ENCODE data around the gene DOC2A.

Gene DOC2A

GRCh38 chr16:30027588-30028437 is 17.0 kb upstream of the DOC2A start:
- H4K20me1 ChIP-seq (ENCODE audit: control insufficient read depth, insufficient read depth, low read depth, low read length) = no peaks in the 10 kb centered on the region
- H3K4me2 ChIP-seq (ENCODE audit: low read length) = no peak overlapping the region
- no peaks in the 10 kb centered on the region for H3K79me2 ChIP-seq (ENCODE audit: control insufficient read depth, low read length)
- 0 out of 2 replicates have a peak, but pooled peaks cover 3% of the 10 kb centered on the region for H3K4me1 ChIP-seq (ENCODE audit: control insufficient read depth, low read length)
- H3K27ac ChIP-seq (ENCODE audit: low read depth, low read length) = no peak overlapping the region
- no peaks in the 10 kb centered on the region for H3K9me3 ChIP-seq (ENCODE audit: control insufficient read depth, insufficient read depth, low read length)
- H3K4me3 ChIP-seq (ENCODE audit: low read length) = no peak overlapping the region
- no peak for TF ChIP-seq EZH2phosphoT487 (IDR thresholded peaks at IDR 0.05; ENCODE audit: borderline replicate concordance, low read length)
- TF ChIP-seq, protein P1, sequence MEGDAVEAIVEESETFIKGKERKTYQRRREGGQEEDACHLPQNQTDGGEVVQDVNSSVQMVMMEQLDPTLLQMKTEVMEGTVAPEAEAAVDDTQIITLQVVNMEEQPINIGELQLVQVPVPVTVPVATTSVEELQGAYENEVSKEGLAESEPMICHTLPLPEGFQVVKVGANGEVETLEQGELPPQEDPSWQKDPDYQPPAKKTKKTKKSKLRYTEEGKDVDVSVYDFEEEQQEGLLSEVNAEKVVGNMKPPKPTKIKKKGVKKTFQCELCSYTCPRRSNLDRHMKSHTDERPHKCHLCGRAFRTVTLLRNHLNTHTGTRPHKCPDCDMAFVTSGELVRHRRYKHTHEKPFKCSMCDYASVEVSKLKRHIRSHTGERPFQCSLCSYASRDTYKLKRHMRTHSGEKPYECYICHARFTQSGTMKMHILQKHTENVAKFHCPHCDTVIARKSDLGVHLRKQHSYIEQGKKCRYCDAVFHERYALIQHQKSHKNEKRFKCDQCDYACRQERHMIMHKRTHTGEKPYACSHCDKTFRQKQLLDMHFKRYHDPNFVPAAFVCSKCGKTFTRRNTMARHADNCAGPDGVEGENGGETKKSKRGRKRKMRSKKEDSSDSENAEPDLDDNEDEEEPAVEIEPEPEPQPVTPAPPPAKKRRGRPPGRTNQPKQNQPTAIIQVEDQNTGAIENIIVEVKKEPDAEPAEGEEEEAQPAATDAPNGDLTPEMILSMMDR (IDR thresholded peaks at IDR 0.05; ENCODE audit: low read depth, low read length, poor library complexity, severe bottlenecking) = no peak
- H3K36me3 ChIP-seq (ENCODE audit: control insufficient read depth, low read length) = no peaks in the 10 kb centered on the region
- H3K27me3 ChIP-seq (ENCODE audit: control insufficient read depth, low read length) = peaks cover 47% of the 10 kb centered on the region
- no peaks in the 10 kb centered on the region for H3F3A ChIP-seq (ENCODE audit: control insufficient read depth, insufficient read depth)
- no peaks in the 10 kb centered on the region for H3K9me2 ChIP-seq (replicated peaks; ENCODE audit: control insufficient read depth, low read length)

- Histone ChIP-seq H3K27ac (ENCODE audit: low read depth, low read length) (no peak overlapping the region), H3K36me3 (ENCODE audit: control insufficient read depth, low read length) (no peaks in the 10 kb centered on the region), H3K4me1 (ENCODE audit: control insufficient read depth, low read length) (peaks cover 4% of the 10 kb centered on the region; the same call in 1 of the 2 replicates), H3K4me2 (ENCODE audit: low read length) (no peak overlapping the region), H3K27me3 (ENCODE audit: control insufficient read depth, low read length) (peaks cover 48% of the 10 kb centered on the region), H3K4me3 (ENCODE audit: low read length) (no peak overlapping the region), H3K79me2 (ENCODE audit: control insufficient read depth, low read length) (no peaks in the 10 kb centered on the region), H4K20me1 (ENCODE audit: control insufficient read depth, insufficient read depth, low read depth, low read length) (no peaks in the 10 kb centered on the region), H3K9me2 (replicated peaks; ENCODE audit: control insufficient read depth, low read length) (no peaks in the 10 kb centered on the region), H3F3A (ENCODE audit: control insufficient read depth, insufficient read depth) (no peaks in the 10 kb centered on the region), H3K9me3 (ENCODE audit: control insufficient read depth, insufficient read depth, low read length) (no peaks in the 10 kb centered on the region)
- TF ChIP-seq EZH2phosphoT487 (IDR thresholded peaks at IDR 0.05; ENCODE audit: borderline replicate concordance, low read length) = no peak
- TF ChIP-seq, protein P1 (IDR thresholded peaks at IDR 0.05; ENCODE audit: low read depth, low read length, poor library complexity, severe bottlenecking) = no peak
Observed at GRCh38 chr16:30026449-30026848, 15.6 kb upstream of the DOC2A start.

- no peaks in the 10 kb centered on the region for H4K20me1 ChIP-seq (ENCODE audit: control insufficient read depth, insufficient read depth, low read depth, low read length)
- H3K27ac ChIP-seq (ENCODE audit: low read depth, low read length) = no peak overlapping the region
- TF ChIP-seq, protein P1 (IDR thresholded peaks at IDR 0.05; ENCODE audit: low read depth, low read length, poor library complexity, severe bottlenecking) = no peak
- TF ChIP-seq EZH2phosphoT487 (IDR thresholded peaks at IDR 0.05; ENCODE audit: borderline replicate concordance, low read length) = no peak
- H3K9me3 ChIP-seq (ENCODE audit: control insufficient read depth, insufficient read depth, low read length) = no peaks in the 10 kb centered on the region
- H3F3A ChIP-seq (ENCODE audit: control insufficient read depth, insufficient read depth) = no peaks in the 10 kb centered on the region
- no peaks in the 10 kb centered on the region for H3K9me2 ChIP-seq (replicated peaks; ENCODE audit: control insufficient read depth, low read length)
- no peak overlapping the region for H3K4me3 ChIP-seq (ENCODE audit: low read length)
- H3K36me3 ChIP-seq (ENCODE audit: control insufficient read depth, low read length) = no peaks in the 10 kb centered on the region
- H3K79me2 ChIP-seq (ENCODE audit: control insufficient read depth, low read length) = no peaks in the 10 kb centered on the region
- no peak overlapping the region for H3K4me2 ChIP-seq (ENCODE audit: low read length)
- H3K27me3 ChIP-seq (ENCODE audit: control insufficient read depth, low read length) = peaks cover 47% of the 10 kb centered on the region
- H3K4me1 ChIP-seq (ENCODE audit: control insufficient read depth, low read length) = peaks cover 12% of the 10 kb centered on the region
Observed at GRCh38 chr16:30025574-30025973, 14.7 kb upstream of the DOC2A start.
